Smooth muscle cell (in vitro differentiated cells): ENCODE results near the gene STARD3. TPM values are rescaled to one million over a fixed set of nuclear protein-coding genes. Genes with fewer than 3 reads are reported as not detected.

ENCODE experiments used
- DNase-seq: peaks from one replicate; lab custom pipeline; 2025; ENCODE audit not compliant: unreplicated experiment; lab: John Stamatoyannopoulos, UW
- H2AFZ ChIP-seq: fragments of 200-600 bp; sonication (generic); 2 replicates; pipeline ENCODE4 v1.6.0; 2016; ENCODE audit warnings: antibody characterized with exemption, low read depth, mild to moderate bottlenecking
- H3F3A ChIP-seq: fragments of 200-600 bp; sonication (generic); 2 replicates; pipeline ENCODE4 v1.6.0; 2017; ENCODE audit warnings: antibody characterized with exemption, low read depth
- H3K27ac ChIP-seq: fragments of 200-600 bp; sonication (generic); 2 replicates; pipeline ENCODE4 v1.5.1; 2016; ENCODE audit warnings: low read depth, mild to moderate bottlenecking
- H3K27me3 ChIP-seq: fragments of 200-600 bp; sonication (generic); 2 replicates; pipeline ENCODE4 v1.6.1; 2016; ENCODE audit warnings: low read depth, mild to moderate bottlenecking
- H3K36me3 ChIP-seq: fragments of 200-600 bp; sonication (generic); 2 replicates; pipeline ENCODE4 v1.5.1; 2016; ENCODE audit warnings: low read depth
- H3K4me1 ChIP-seq: fragments of 200-600 bp; sonication (generic); 2 replicates; pipeline ENCODE4 v1.5.1; 2016; ENCODE audit warnings: low read depth
- H3K4me2 ChIP-seq: fragments of 200-600 bp; sonication (generic); 2 replicates; pipeline ENCODE4 v1.6.0; 2016; ENCODE audit warnings: mild to moderate bottlenecking
- H3K4me3 ChIP-seq: fragments of 200-600 bp; sonication (generic); 2 replicates; pipeline ENCODE4 v1.5.1; 2016; ENCODE audit warnings: mild to moderate bottlenecking
- H3K79me2 ChIP-seq: fragments of 200-600 bp; sonication (generic); 2 replicates; pipeline ENCODE4 v1.6.0; 2016; ENCODE audit warnings: low read depth, mild to moderate bottlenecking
- H3K9ac ChIP-seq: fragments of 200-600 bp; sonication (generic); 2 replicates; pipeline ENCODE4 v1.6.0; 2016; ENCODE audit warnings: low read depth
- H3K9me3 ChIP-seq: fragments of 200-600 bp; sonication (generic); replicated peaks from 2 replicates; pipeline ENCODE4 v1.5.1; 2016; ENCODE audit warnings: low read depth
- H4K20me1 ChIP-seq: fragments of 200-600 bp; sonication (generic); 2 replicates; pipeline ENCODE4 v1.6.0; 2016; ENCODE audit warnings: low read depth
- CTCF ChIP-seq: fragments of 200-600 bp; sonication (generic); IDR thresholded peaks from 2 replicates; pipeline ENCODE4 v1.5.1; 2017; ENCODE audit warnings: borderline replicate concordance, mild to moderate bottlenecking, antibody characterized with exemption; ENCODE audit not compliant: insufficient read depth, poor library complexity, severe bottlenecking
- WGBS: methylation state at CpG from one replicate; pipeline ENCODE4 v1.1.7; 2016; ENCODE audit warnings: low lambda C conversion rate; 5-methylcytosine and 5-hydroxymethylcytosine counted together
- polyA plus RNA-seq: library from polyadenylated mRNA; unstranded; fragments of >200 nt; fragmentation: Nextera tagmentation; extraction: Ambion mirVana; gene quantifications from 2 replicates; pipeline ENCODE4 v1.2.1, GENCODE V29; 2016
- total RNA-seq: library from RNA; depleted of rRNA; stranded (reverse); fragments of >200 nt; gene quantifications from 2 replicates; pipeline ENCODE4 v1.2.3, GENCODE V29; 2014

STARD3 gene
- total and polyA plus RNA-seq, 2 experiments from 2014 or later, result 37.5 to 53.3 TPM

- 16% methylated on average over 22 of the region's 22 CpGs for WGBS
- no peaks in the 10 kb centered on the region for H3K9me3 ChIP-seq
- no peak for TF ChIP-seq CTCF
- peaks cover 99% of the 10 kb centered on the region for H3K27me3 ChIP-seq
- no peak overlapping the region for H2AFZ ChIP-seq
- H3K4me1 ChIP-seq, result no peaks in the 10 kb centered on the region
- no peak overlapping the region for H3K4me2 ChIP-seq
- DNase-seq, result no peak
- H3K9ac ChIP-seq, result no peak overlapping the region
- no peaks in the 10 kb centered on the region for H3K36me3 ChIP-seq
- H3F3A ChIP-seq, result no peaks in the 10 kb centered on the region
- no peaks in the 10 kb centered on the region for H4K20me1 ChIP-seq
- no peak overlapping the region for H3K27ac ChIP-seq
- H3K4me3 ChIP-seq, result no peak overlapping the region
- H3K79me2 ChIP-seq, result no peaks in the 10 kb centered on the region
Observed at GRCh38 chr17:39597372-39598046, 39.4 kb upstream of the STARD3 start.

DNA sequence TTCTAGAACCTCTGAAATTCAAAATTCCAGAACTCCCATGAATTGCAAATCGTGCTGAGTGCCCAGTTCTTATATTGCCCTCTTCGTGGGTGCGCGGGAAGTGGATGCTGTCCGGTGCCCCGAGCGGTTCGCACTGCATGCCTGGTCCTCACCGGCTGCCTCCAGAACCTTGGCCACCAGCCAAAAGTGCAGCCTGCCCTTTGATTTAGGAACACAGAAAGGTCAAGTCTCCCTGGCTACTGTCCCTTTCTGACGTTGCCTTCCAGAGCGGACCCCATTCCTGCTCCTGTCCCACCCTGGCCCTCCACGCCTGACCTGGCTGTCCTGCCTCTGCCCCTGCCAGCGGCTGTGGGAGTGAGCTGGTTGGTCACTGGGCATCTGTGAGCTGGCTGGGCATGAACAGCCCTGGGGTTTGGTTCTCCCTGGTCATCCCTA lies 38.9 kb upstream of the STARD3 start:
- WGBS, result 17% methylated on average over 13 of the region's 13 CpGs
- no peak overlapping the region for H3K4me3 ChIP-seq
- no peaks in the 10 kb centered on the region for H3K36me3 ChIP-seq
- H3K9ac ChIP-seq, result no peak overlapping the region
- no peak for DNase-seq
- H3K9me3 ChIP-seq, result no peaks in the 10 kb centered on the region
- no peaks in the 10 kb centered on the region for H3K79me2 ChIP-seq
- no peak for TF ChIP-seq CTCF
- H3K27me3 ChIP-seq, result peaks cover 100% of the 10 kb centered on the region
- no peaks in the 10 kb centered on the region for H4K20me1 ChIP-seq
- no peak overlapping the region for H3K4me2 ChIP-seq
- H3F3A ChIP-seq, result no peaks in the 10 kb centered on the region
- no peaks in the 10 kb centered on the region for H3K4me1 ChIP-seq
- H2AFZ ChIP-seq, result no peak overlapping the region
- H3K27ac ChIP-seq, result no peak overlapping the region

- no peak for DNase-seq
- H3K79me2 ChIP-seq, result no peaks in the 10 kb centered on the region
- TF ChIP-seq CTCF, result no peak
- H2AFZ ChIP-seq, result no peak overlapping the region
- H3F3A ChIP-seq, result no peaks in the 10 kb centered on the region
- no peaks in the 10 kb centered on the region for H3K36me3 ChIP-seq
- WGBS, result 9% methylated on average over 17 of the region's 17 CpGs
- no peaks in the 10 kb centered on the region for H3K4me1 ChIP-seq
- H3K9ac ChIP-seq, result no peak overlapping the region
- H3K4me3 ChIP-seq, result no peak overlapping the region
- H3K27me3 ChIP-seq, result peaks cover 100% of the 10 kb centered on the region
- no peak overlapping the region for H3K4me2 ChIP-seq
- H3K27ac ChIP-seq, result no peak overlapping the region
- H3K9me3 ChIP-seq, result no peaks in the 10 kb centered on the region
- no peaks in the 10 kb centered on the region for H4K20me1 ChIP-seq
Observed at GRCh38 chr17:39598630-39599003, 38.3 kb upstream of the STARD3 start.

GRCh38 chr17:39599004-39599664 lies 37.8 kb upstream of the STARD3 start:
- no peaks in the 10 kb centered on the region for H3F3A ChIP-seq
- no peak overlapping the region for H2AFZ ChIP-seq
- H3K9me3 ChIP-seq, result no peaks in the 10 kb centered on the region
- no peaks in the 10 kb centered on the region for H3K4me1 ChIP-seq
- 3% methylated on average over 36 of the region's 36 CpGs for WGBS
- H3K9ac ChIP-seq, result no peak overlapping the region
- no peak for DNase-seq
- TF ChIP-seq CTCF, result no peak
- H3K27ac ChIP-seq, result no peak overlapping the region
- H3K4me2 ChIP-seq, result no peak overlapping the region
- peaks cover 100% of the 10 kb centered on the region for H3K27me3 ChIP-seq
- no peak overlapping the region for H3K4me3 ChIP-seq
- no peaks in the 10 kb centered on the region for H4K20me1 ChIP-seq
- no peaks in the 10 kb centered on the region for H3K79me2 ChIP-seq
- no peaks in the 10 kb centered on the region for H3K36me3 ChIP-seq
